GM23338 (cell line): ENCODE results near the gene HTR3E. TPM values are rescaled to one million over a fixed set of nuclear protein-coding genes. Genes with fewer than 3 reads are reported as not detected.

Source experiments
- ATAC-seq: fragments of 200-7000 bp; cut with Tn5 transposase; 3 replicates; pipeline ENCODE4 v1.9.1; 2020
- DNase-seq: peaks from one replicate; pipeline ENCODE4 v3.0.0-alpha.2; 2015; ENCODE audit warnings: low spot score
- H2AFZ ChIP-seq: fragments of 200-600 bp; sonication (generic); 2 replicates; pipeline ENCODE4 v1.8.0; 2016; ENCODE audit warnings: antibody characterized with exemption, mild to moderate bottlenecking, moderate library complexity
- H3F3A ChIP-seq: fragments of 200-600 bp; sonication (generic); replicated peaks from 2 replicates; pipeline ENCODE4 v1.8.0; 2017; ENCODE audit warnings: antibody characterized with exemption, mixed run types, low read depth
- H3K27ac ChIP-seq: fragments of 200-600 bp; sonication (generic); 2 replicates; pipeline ENCODE4 v1.6.1; 2016; ENCODE audit warnings: low read depth
- H3K27me3 ChIP-seq: fragments of 200-600 bp; sonication (generic); 2 replicates; pipeline ENCODE4 v1.8.0; 2016; ENCODE audit warnings: mild to moderate bottlenecking, mixed run types, moderate library complexity; ENCODE audit not compliant: insufficient read depth
- H3K36me3 ChIP-seq: fragments of 200-600 bp; sonication (generic); 2 replicates; pipeline ENCODE4 v1.8.0; 2016; ENCODE audit warnings: mild to moderate bottlenecking; ENCODE audit not compliant: insufficient read depth
- H3K4me1 ChIP-seq: fragments of 200-600 bp; sonication (generic); 2 replicates; pipeline ENCODE4 v1.8.0; 2016; ENCODE audit warnings: mild to moderate bottlenecking, moderate library complexity; ENCODE audit not compliant: insufficient read depth
- H3K4me2 ChIP-seq: fragments of 200-600 bp; sonication (generic); 2 replicates; pipeline ENCODE4 v1.7.1; 2017; ENCODE audit warnings: mixed run types
- H3K4me3 ChIP-seq: fragments of 200-600 bp; sonication (generic); 2 replicates; pipeline ENCODE4 v1.6.1; 2016; ENCODE audit warnings: mixed run types
- H3K79me2 ChIP-seq: fragments of 200-600 bp; sonication (generic); replicated peaks from 2 replicates; pipeline ENCODE4 v1.8.0; 2017; ENCODE audit warnings: mild to moderate bottlenecking; ENCODE audit not compliant: insufficient read depth
- H3K9me2 ChIP-seq: fragments of 200-600 bp; sonication (generic); 2 replicates; pipeline ENCODE4 v1.8.0; 2017; ENCODE audit not compliant: insufficient read depth
- H4K20me1 ChIP-seq: fragments of 200-600 bp; sonication (generic); replicated peaks from 2 replicates; pipeline ENCODE4 v1.8.0; 2017; ENCODE audit warnings: mild to moderate bottlenecking; ENCODE audit not compliant: insufficient read depth
- H3K27ac Mint-ChIP-seq: 2 replicates; pipeline ENCODE4 v1.8.0; 2020; ENCODE audit warnings: inconsistent platforms, mild to moderate bottlenecking, moderate library complexity, mixed read lengths
- H3K27me3 Mint-ChIP-seq: 3 replicates; pipeline ENCODE4 v1.8.0; 2022; ENCODE audit warnings: low read depth, mild to moderate bottlenecking, moderate library complexity, mixed read lengths, inconsistent platforms; ENCODE audit not compliant: insufficient read depth, poor library complexity
- H3K36me3 Mint-ChIP-seq: 3 replicates; pipeline ENCODE4 v1.8.0; 2021; ENCODE audit warnings: low read depth, mild to moderate bottlenecking, inconsistent platforms, moderate library complexity, mixed read lengths
- H3K4me1 Mint-ChIP-seq: 3 replicates; pipeline ENCODE4 v1.8.0; 2020; ENCODE audit warnings: mild to moderate bottlenecking, inconsistent platforms, mixed read lengths
- H3K4me3 Mint-ChIP-seq: 3 replicates; pipeline ENCODE4 v1.8.0; 2021; ENCODE audit warnings: moderate library complexity, mild to moderate bottlenecking, inconsistent platforms, mixed read lengths
- H3K9me3 Mint-ChIP-seq: 3 replicates; pipeline ENCODE4 v1.8.0; 2020; ENCODE audit warnings: moderate library complexity, mild to moderate bottlenecking, inconsistent platforms, mixed read lengths
- CREB1 ChIP-seq: fragments of 250-450 bp; sonication (Bioruptor Pico); IDR thresholded peaks from 2 replicates; pipeline ENCODE4 v1.5.0; 2020; ENCODE audit warnings: low read depth, mild to moderate bottlenecking, moderate library complexity
- ETS1 ChIP-seq: IDR thresholded peaks from 2 replicates; pipeline ENCODE4 v1.6.1; 2016; ENCODE audit warnings: antibody characterized with exemption
- EZH2 ChIP-seq: fragments of 200-600 bp; sonication (generic); IDR thresholded peaks from one replicate; pipeline ENCODE4 v1.8.0; 2017; ENCODE audit warnings: antibody characterized with exemption, mild to moderate bottlenecking, low read depth; ENCODE audit not compliant: unreplicated experiment
- POLR2AphosphoS5 ChIP-seq: IDR thresholded peaks from 2 replicates; pipeline ENCODE4 v1.6.1; 2016; ENCODE audit warnings: antibody characterized with exemption, low read depth
- STAT1 ChIP-seq: IDR thresholded peaks from one replicate; pipeline ENCODE4 v1.6.1; 2016; ENCODE audit warnings: antibody characterized with exemption; ENCODE audit not compliant: unreplicated experiment
- ZNF114 ChIP-seq: fragments of 250-450 bp; sonication (Bioruptor Pico); IDR thresholded peaks from 2 replicates; pipeline ENCODE4 v1.5.0; 2020; ENCODE audit warnings: mild to moderate bottlenecking, moderate library complexity
- ZNF331 ChIP-seq: fragments of 250-450 bp; sonication (Bioruptor Pico); IDR thresholded peaks from 2 replicates; pipeline ENCODE4 v1.5.0; 2020; ENCODE audit warnings: low read depth, mild to moderate bottlenecking, moderate library complexity
- ZNF462 ChIP-seq: fragments of 250-450 bp; sonication (Bioruptor Pico); IDR thresholded peaks from 2 replicates; pipeline ENCODE4 v1.5.0; 2020; ENCODE audit warnings: mild to moderate bottlenecking, moderate library complexity
- polyA plus RNA-seq: library from polyadenylated mRNA; unstranded; fragments of >200 nt; fragmentation: Nextera tagmentation; extraction: Ambion mirVana; gene quantifications from 2 replicates; pipeline ENCODE4 v1.2.1, GENCODE V29; 2016
- total RNA-seq: library from RNA; depleted of rRNA; stranded (reverse); fragments of >200 nt; shearing (Covaris generic); gene quantifications from 2 replicates; pipeline ENCODE4 v1.2.3, GENCODE V29; 2014

HTR3E gene
- total and polyA plus RNA-seq, 2 experiments from 2014 or later, result not detected

GRCh38 chr3:184135149-184135910 lies 38.5 kb downstream of the HTR3E start, which contains the start of gene EIF2B5 (continued):
- TF ChIP-seq ZNF462 (CRISPR knock-in tag) (no peak), EZH2 (no peak)

- Mint-ChIP-seq H3K27me3 (peaks cover 15% of the 10 kb centered on the region), H3K4me1 (peaks cover 16% of the 10 kb centered on the region), H3K27ac (no peak overlapping the region; the same call in 1 of the 2 replicates), H3K36me3 (peaks cover 20% of the 10 kb centered on the region), H3K4me3 (peak overlapping the region; percentile 95), H3K9me3 (no peaks in the 10 kb centered on the region)
- Histone ChIP-seq H3K4me1 (peaks cover 7% of the 10 kb centered on the region; the same call in 1 of the 2 replicates), H3K4me2 (peak overlapping the region; percentile 100), H2AFZ (peak overlapping the region; percentile 23), H3K4me3 (peak overlapping the region; percentile 89), H4K20me1 (peaks cover 4% of the 10 kb centered on the region), H3F3A (peaks cover 7% of the 10 kb centered on the region; the same call in 1 of the 2 replicates), H3K79me2 (peaks cover 42% of the 10 kb centered on the region), H3K27me3 (no peaks in the 10 kb centered on the region), H3K27ac (no peak overlapping the region), H3K9me2 (no peaks in the 10 kb centered on the region), H3K36me3 (0 out of 2 replicates have a peak, but pooled peaks cover 5% of the 10 kb centered on the region)
- ATAC-seq (no peak), DNase-seq (no peak)
- no peak for TF ChIP-seq ZNF114 (CRISPR knock-in tag)
- TF ChIP-seq ETS1, result no peak
- TF ChIP-seq STAT1, result no peak
- TF ChIP-seq ZNF331 (CRISPR knock-in tag), result no peak
- no peak for TF ChIP-seq ZNF462 (CRISPR knock-in tag)
- TF ChIP-seq POLR2AphosphoS5, result no peak
- no peak for TF ChIP-seq CREB1 (CRISPR knock-in tag)
These were observed 39.0 kb downstream of the HTR3E start for GRCh38 chr3:184135911-184136260.
